ENCODE results near the gene CYTH1. TPM values are rescaled to one million over a fixed set of nuclear protein-coding genes. Genes with fewer than 3 reads are reported as not detected.

Gene CYTH1
- polyA plus RNA-seq, 1 of the 3 experiments (the other 2 are of a cell fraction), result 23.8 TPM

GRCh38 chr17:78696016-78696982 lies 85.8 kb downstream of the CYTH1 start (continued):
- TF ChIP-seq YY1 (IDR thresholded peaks at IDR 0.05; ENCODE audit: low read depth), result no peak
- no peak for TF ChIP-seq ELF1 (IDR thresholded peaks at IDR 0.05)
- TF ChIP-seq JUND (IDR thresholded peaks at IDR 0.05), result no peak

DNA sequence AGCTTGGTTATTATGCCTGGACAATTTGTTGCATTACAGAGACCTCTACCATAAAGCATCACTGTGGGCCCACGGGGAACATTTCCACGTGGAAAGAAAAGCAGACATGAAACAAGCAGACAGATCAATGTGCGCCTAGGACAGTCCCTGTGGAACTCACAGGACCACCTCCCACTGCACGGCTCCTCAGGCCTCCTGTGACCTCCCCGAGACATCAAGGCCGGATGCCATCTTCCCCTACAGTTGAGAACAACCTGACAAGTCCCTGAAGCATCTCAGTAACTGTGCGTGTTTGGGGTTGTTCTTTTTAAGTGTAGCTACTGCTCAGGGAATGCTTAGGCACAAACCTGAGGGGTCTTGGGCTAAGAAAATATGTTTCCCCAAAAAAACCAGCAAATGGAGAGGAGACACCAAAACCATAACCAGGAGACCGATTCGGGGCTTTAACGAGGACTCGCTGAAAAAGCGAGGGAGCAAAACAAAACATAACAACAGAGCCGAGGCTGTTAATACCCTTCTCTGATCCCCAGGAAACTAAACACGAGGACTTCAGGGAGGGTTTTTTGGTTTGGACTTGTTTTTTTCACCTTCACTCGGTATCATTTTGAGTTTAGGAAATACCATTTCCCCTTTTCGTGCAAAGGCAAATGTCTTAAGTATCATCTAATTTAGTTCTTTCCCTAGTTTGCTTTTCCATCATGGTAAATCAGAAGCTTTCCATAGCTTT lies 87.1 kb downstream of the CYTH1 start:
- Histone ChIP-seq H4K20me1 (ENCODE audit: insufficient read depth) (no peaks in the 10 kb centered on the region), H3K4me1 (ENCODE audit: control insufficient read depth in 1 of 2, insufficient read depth in 2 of 2, low read depth in 1 of 2, low read length in 1 of 2) (peaks cover 0 to 13% of the 10 kb centered on the region in 2 experiments; a peak in 1 of 4 replicates), H3K4me2 (no peak overlapping the region), H3F3A (replicated peaks; ENCODE audit: insufficient read depth) (peaks cover 10% of the 10 kb centered on the region), H3K36me3 (replicated peaks in 1 of 2; ENCODE audit: control insufficient read depth in 1 of 2, insufficient read depth in 2 of 2, low read length in 1 of 2) (peaks cover 31 to 65% of the 10 kb centered on the region in 2 experiments), H3K9ac (no peak overlapping the region), H3K27me3 (ENCODE audit: insufficient read depth) (no peaks in the 10 kb centered on the region), H3K27ac (ENCODE audit: low read depth in 2 of 2, low read length in 1 of 2) (no peak overlapping the region), H2AFZ (ENCODE audit: low read depth) (no peak overlapping the region), H3K9me2 (no peaks in the 10 kb centered on the region), H3K9me3 (no peaks in the 10 kb centered on the region), H3K4me3 (ENCODE audit: low read depth in 2 of 2, low read length in 1 of 2) (no peak overlapping the region), H3K79me2 (ENCODE audit: insufficient read depth) (no peaks in the 10 kb centered on the region)
- no peak for DNase-seq
- TF ChIP-seq, protein P1, sequence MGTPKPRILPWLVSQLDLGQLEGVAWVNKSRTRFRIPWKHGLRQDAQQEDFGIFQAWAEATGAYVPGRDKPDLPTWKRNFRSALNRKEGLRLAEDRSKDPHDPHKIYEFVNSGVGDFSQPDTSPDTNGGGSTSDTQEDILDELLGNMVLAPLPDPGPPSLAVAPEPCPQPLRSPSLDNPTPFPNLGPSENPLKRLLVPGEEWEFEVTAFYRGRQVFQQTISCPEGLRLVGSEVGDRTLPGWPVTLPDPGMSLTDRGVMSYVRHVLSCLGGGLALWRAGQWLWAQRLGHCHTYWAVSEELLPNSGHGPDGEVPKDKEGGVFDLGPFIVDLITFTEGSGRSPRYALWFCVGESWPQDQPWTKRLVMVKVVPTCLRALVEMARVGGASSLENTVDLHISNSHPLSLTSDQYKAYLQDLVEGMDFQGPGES (IDR thresholded peaks at IDR 0.05; ENCODE audit: low read depth, low read length), result no peak
- TF ChIP-seq RXRA (IDR thresholded peaks at IDR 0.05; ENCODE audit: borderline replicate concordance, low read depth) (no peak), FOXJ3 (CRISPR knock-in tag; IDR thresholded peaks at IDR 0.05) (no peak), NFIC (IDR thresholded peaks at IDR 0.05; ENCODE audit: borderline replicate concordance) (no peak), MEF2A (IDR thresholded peaks at IDR 0.05; ENCODE audit: borderline replicate concordance, low read depth) (no peak), JUND (IDR thresholded peaks at IDR 0.05) (no peak), NRF1 (IDR thresholded peaks at IDR 0.05; ENCODE audit: low read depth, low read length) (no peak), USF2 (IDR thresholded peaks at IDR 0.05; ENCODE audit: borderline replicate concordance, low read depth, low read length) (no peak), EP300 (IDR thresholded peaks at IDR 0.05; ENCODE audit: borderline replicate concordance in 1 of 2, low read depth in 1 of 2, low read length in 1 of 2) (no peak), MXI1 (IDR thresholded peaks at IDR 0.05; ENCODE audit: low read depth, low read length) (no peak), RAD21 (IDR thresholded peaks at IDR 0.05; ENCODE audit: low read length) (no peak), POLR2AphosphoS5 (IDR thresholded peaks at IDR 0.05; ENCODE audit: low read depth, low read length) (no peak), MAX (IDR thresholded peaks at IDR 0.05; ENCODE audit: low read depth) (no peak), EZH2phosphoT487 (IDR thresholded peaks at IDR 0.05; ENCODE audit: borderline replicate concordance, low read depth) (no peak), TCF12 (IDR thresholded peaks at IDR 0.05) (no peak), TAF1 (IDR thresholded peaks at IDR 0.05; ENCODE audit: borderline replicate concordance, low read depth, low read length) (no peak), CTCF (IDR thresholded peaks at IDR 0.05) (no peak), FOXM1 (IDR thresholded peaks at IDR 0.05; ENCODE audit: low read depth) (no peak), RCOR1 (IDR thresholded peaks at IDR 0.05; ENCODE audit: low read length) (no peak)
- TF ChIP-seq, protein P2, sequence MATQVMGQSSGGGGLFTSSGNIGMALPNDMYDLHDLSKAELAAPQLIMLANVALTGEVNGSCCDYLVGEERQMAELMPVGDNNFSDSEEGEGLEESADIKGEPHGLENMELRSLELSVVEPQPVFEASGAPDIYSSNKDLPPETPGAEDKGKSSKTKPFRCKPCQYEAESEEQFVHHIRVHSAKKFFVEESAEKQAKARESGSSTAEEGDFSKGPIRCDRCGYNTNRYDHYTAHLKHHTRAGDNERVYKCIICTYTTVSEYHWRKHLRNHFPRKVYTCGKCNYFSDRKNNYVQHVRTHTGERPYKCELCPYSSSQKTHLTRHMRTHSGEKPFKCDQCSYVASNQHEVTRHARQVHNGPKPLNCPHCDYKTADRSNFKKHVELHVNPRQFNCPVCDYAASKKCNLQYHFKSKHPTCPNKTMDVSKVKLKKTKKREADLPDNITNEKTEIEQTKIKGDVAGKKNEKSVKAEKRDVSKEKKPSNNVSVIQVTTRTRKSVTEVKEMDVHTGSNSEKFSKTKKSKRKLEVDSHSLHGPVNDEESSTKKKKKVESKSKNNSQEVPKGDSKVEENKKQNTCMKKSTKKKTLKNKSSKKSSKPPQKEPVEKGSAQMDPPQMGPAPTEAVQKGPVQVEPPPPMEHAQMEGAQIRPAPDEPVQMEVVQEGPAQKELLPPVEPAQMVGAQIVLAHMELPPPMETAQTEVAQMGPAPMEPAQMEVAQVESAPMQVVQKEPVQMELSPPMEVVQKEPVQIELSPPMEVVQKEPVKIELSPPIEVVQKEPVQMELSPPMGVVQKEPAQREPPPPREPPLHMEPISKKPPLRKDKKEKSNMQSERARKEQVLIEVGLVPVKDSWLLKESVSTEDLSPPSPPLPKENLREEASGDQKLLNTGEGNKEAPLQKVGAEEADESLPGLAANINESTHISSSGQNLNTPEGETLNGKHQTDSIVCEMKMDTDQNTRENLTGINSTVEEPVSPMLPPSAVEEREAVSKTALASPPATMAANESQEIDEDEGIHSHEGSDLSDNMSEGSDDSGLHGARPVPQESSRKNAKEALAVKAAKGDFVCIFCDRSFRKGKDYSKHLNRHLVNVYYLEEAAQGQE (IDR thresholded peaks at IDR 0.05; ENCODE audit: low read depth, low read length), result no peak
- CTCF ChIA-PET, result interaction anchor here (1.1 to 3.5 kb wide), 4 partner anchors 13 to 203 kb away, joined by 3 to 26 read pairs (median 6); no protein-coding TSS in a partner anchor
- POLR2A ChIA-PET, result no interaction called here
- 94% methylated on average over 16 of the region's 16 CpGs for WGBS (ENCODE audit: low lambda C conversion rate)
